Measurements from ENCODE around the gene ZNF646.

- TF ChIP-seq, protein P1, sequence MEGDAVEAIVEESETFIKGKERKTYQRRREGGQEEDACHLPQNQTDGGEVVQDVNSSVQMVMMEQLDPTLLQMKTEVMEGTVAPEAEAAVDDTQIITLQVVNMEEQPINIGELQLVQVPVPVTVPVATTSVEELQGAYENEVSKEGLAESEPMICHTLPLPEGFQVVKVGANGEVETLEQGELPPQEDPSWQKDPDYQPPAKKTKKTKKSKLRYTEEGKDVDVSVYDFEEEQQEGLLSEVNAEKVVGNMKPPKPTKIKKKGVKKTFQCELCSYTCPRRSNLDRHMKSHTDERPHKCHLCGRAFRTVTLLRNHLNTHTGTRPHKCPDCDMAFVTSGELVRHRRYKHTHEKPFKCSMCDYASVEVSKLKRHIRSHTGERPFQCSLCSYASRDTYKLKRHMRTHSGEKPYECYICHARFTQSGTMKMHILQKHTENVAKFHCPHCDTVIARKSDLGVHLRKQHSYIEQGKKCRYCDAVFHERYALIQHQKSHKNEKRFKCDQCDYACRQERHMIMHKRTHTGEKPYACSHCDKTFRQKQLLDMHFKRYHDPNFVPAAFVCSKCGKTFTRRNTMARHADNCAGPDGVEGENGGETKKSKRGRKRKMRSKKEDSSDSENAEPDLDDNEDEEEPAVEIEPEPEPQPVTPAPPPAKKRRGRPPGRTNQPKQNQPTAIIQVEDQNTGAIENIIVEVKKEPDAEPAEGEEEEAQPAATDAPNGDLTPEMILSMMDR (IDR thresholded peaks at IDR 0.05) = no peak
- TF ChIP-seq POLR2A (IDR thresholded peaks at IDR 0.05) = no peak
Measured at GRCh38 chr16:31089199-31089598, 15.0 kb downstream of the ZNF646 start.

Data from testis (tissue), 2 donors.